OCI-LY7 (cell line): ENCODE results near the gene PARP12. TPM values are rescaled to one million over a fixed set of nuclear protein-coding genes. Genes with fewer than 3 reads are reported as not detected.

Experiments
- BruUV-seq: library from RNA; stranded (reverse); fragments of 400-500 nt; replicated peaks from 2 replicates; lab custom pipeline; 2021; lab: Mats Ljungman, UMichigan
- CTCF ChIA-PET: fragments of 300-600 bp; sonication (Branson Sonifier 250); formaldehyde crosslinking; loops from one replicate; lab custom pipeline; 2022; ENCODE audit warnings: antibody characterized with exemption; ENCODE audit not compliant: unreplicated experiment; lab: Charles Lee
- POLR2A ChIA-PET: fragments of 300-600 bp; sonication (Branson Sonifier 250); formaldehyde crosslinking; loops from one replicate; lab custom pipeline; 2022; ENCODE audit warnings: antibody characterized with exemption; lab: Charles Lee
- DNase-seq: peaks from one replicate; pipeline ENCODE4 v3.0.0-alpha.2; 2015; ENCODE audit warnings: low spot score
- H2AFZ ChIP-seq: fragments of 200-600 bp; sonication (generic), shearing (Covaris generic); 2 replicates; pipeline ENCODE4 v1.6.1; 2014; ENCODE audit warnings: mild to moderate bottlenecking, antibody characterized with exemption, low read length, moderate library complexity
- H3K27ac ChIP-seq: fragments of 200-600 bp; sonication (generic); 2 replicates; pipeline ENCODE4 v1.5.1; 2014; ENCODE audit warnings: mixed run types, low read depth, mild to moderate bottlenecking, moderate library complexity, low read length, inconsistent platforms; ENCODE audit not compliant: poor library complexity, severe bottlenecking
- H3K36me3 ChIP-seq: fragments of 200-600 bp; sonication (generic); 2 replicates; pipeline ENCODE4 v1.6.1; 2014; ENCODE audit warnings: mild to moderate bottlenecking, antibody characterized with exemption, low read length, moderate library complexity, mixed read lengths; ENCODE audit not compliant: insufficient read depth
- H3K4me1 ChIP-seq: fragments of 200-600 bp; sonication (generic); 2 replicates; pipeline ENCODE4 v1.5.1; 2014; ENCODE audit warnings: mild to moderate bottlenecking, low read length; ENCODE audit not compliant: insufficient read depth, poor library complexity, severe bottlenecking
- H3K4me2 ChIP-seq: fragments of 200-600 bp; sonication (generic); 2 replicates; pipeline ENCODE4 v1.6.1; 2014; ENCODE audit warnings: mild to moderate bottlenecking, low read length
- H3K4me3 ChIP-seq: fragments of 200-600 bp; sonication (generic); 2 replicates; pipeline ENCODE4 v1.5.1; 2014; ENCODE audit warnings: mild to moderate bottlenecking, low read depth, low read length; ENCODE audit not compliant: poor library complexity, severe bottlenecking
- H3K79me2 ChIP-seq: fragments of 200-600 bp; sonication (generic); 2 replicates; pipeline ENCODE4 v1.6.1; 2016; ENCODE audit warnings: low read depth, mild to moderate bottlenecking, low read length, moderate library complexity, mixed read lengths; ENCODE audit not compliant: insufficient read depth
- H3K9me2 ChIP-seq: fragments of 200-600 bp; sonication (generic); 2 replicates; pipeline ENCODE4 v1.6.1; 2016; ENCODE audit warnings: mild to moderate bottlenecking, low read length, mixed read lengths; ENCODE audit not compliant: insufficient read depth
- H3K9me3 ChIP-seq: fragments of 200-600 bp; sonication (generic); 2 replicates; pipeline ENCODE4 v1.6.1; 2014; ENCODE audit warnings: mild to moderate bottlenecking, mixed run types, low read length, mixed read lengths
- H4K20me1 ChIP-seq: fragments of 200-600 bp; sonication (generic); 2 replicates; pipeline ENCODE4 v1.6.1; 2014; ENCODE audit warnings: mild to moderate bottlenecking, antibody characterized with exemption, low read length, moderate library complexity, mixed read lengths; ENCODE audit not compliant: insufficient read depth
- CTCF ChIP-seq: fragments of 200-600 bp; sonication (generic); conservative IDR thresholded peaks from 2 replicates; pipeline ENCODE4 v1.5.1; 2014; ENCODE audit warnings: mild to moderate bottlenecking, antibody characterized with exemption, low read length, moderate library complexity, mixed read lengths
- EZH2phosphoT487 ChIP-seq: fragments of 200-600 bp; sonication (generic); IDR thresholded peaks from 2 replicates; pipeline ENCODE4 v1.6.1; 2018; ENCODE audit warnings: low read depth, borderline replicate concordance, mild to moderate bottlenecking, mixed run types, antibody characterized with exemption, low read length, moderate library complexity, mixed read lengths
- intact Hi-C: fragments of 100-400 bp; cut with micrococcal nuclease; formaldehyde crosslinking; loops from one replicate; pipeline ENCODE4 v1.10.0; 2022; ENCODE audit not compliant: unreplicated experiment
- total RNA-seq, 2 experiments: library from RNA; depleted of rRNA in 1 of 2; stranded (reverse); fragments of >200 nt in 1 of 2; shearing (Covaris generic) in 1 of 2; gene quantifications; 2 replicates each; pipeline ENCODE4 v1.2.3, GENCODE V29; 2014 to 2022

The PARP12 gene
- total RNA-seq, 2 experiments from 2014 or later, result 6.5 to 12.5 TPM

GRCh38 chr7:140008755-140009610 lies 53.8 kb downstream of the PARP12 start:
- ChIA-PET CTCF (no interaction called here), POLR2A (interaction anchor here (0.6 kb wide), 1 partner anchor 990 kb away, joined by 3 read pairs; no protein-coding TSS in a partner anchor)
- DNase-seq, result no peak
- no peak overlapping the region for H3K4me2 ChIP-seq
- H3K27ac ChIP-seq, result no peak overlapping the region
- no peaks in the 10 kb centered on the region for H3K4me1 ChIP-seq
- no peaks in the 10 kb centered on the region for H3K36me3 ChIP-seq
- no TSS peak for BruUV-seq
- H3K9me2 ChIP-seq, result no peaks in the 10 kb centered on the region
- TF ChIP-seq CTCF (no peak), EZH2phosphoT487 (no peak)
- H4K20me1 ChIP-seq, result no peaks in the 10 kb centered on the region
- no peaks in the 10 kb centered on the region for H3K9me3 ChIP-seq
- no peaks in the 10 kb centered on the region for H3K79me2 ChIP-seq
- intact Hi-C loops, result no loop called here
- no peak overlapping the region for H2AFZ ChIP-seq
- no peak overlapping the region for H3K4me3 ChIP-seq

GRCh38 chr7:140007051-140007690 lies 55.6 kb downstream of the PARP12 start:
- Histone ChIP-seq H3K36me3 (no peaks in the 10 kb centered on the region), H3K4me2 (no peak overlapping the region), H3K79me2 (no peaks in the 10 kb centered on the region), H3K9me3 (no peaks in the 10 kb centered on the region), H3K4me3 (no peak overlapping the region), H3K27ac (no peak overlapping the region), H3K9me2 (no peaks in the 10 kb centered on the region), H2AFZ (no peak overlapping the region), H3K4me1 (no peaks in the 10 kb centered on the region), H4K20me1 (no peaks in the 10 kb centered on the region)
- DNase-seq, result no peak
- no TSS peak for BruUV-seq
- no peak for TF ChIP-seq CTCF
- no peak for TF ChIP-seq EZH2phosphoT487
- CTCF ChIA-PET, result interaction anchor here (0.6 kb wide), 1 partner anchor 144 kb away, joined by 3 read pairs; no protein-coding TSS in a partner anchor
- intact Hi-C loops, result no loop called here
- POLR2A ChIA-PET, result no interaction called here
